Calu3 (cell line): ENCODE results near the gene NDUFB11. TPM values are rescaled to one million over a fixed set of nuclear protein-coding genes. Genes with fewer than 3 reads are reported as not detected.

ENCODE experiments used
- BruUV-seq: library from RNA; stranded (reverse); fragments of 400-500 nt; replicated peaks from 2 replicates; lab custom pipeline; 2021; lab: Mats Ljungman, UMichigan
- CTCF ChIA-PET: fragments of 300-600 bp; sonication (Branson Sonifier 250); formaldehyde crosslinking; loops from one replicate; lab custom pipeline; 2022; ENCODE audit warnings: antibody characterized with exemption; lab: Charles Lee
- DNase-seq: peaks from one replicate; pipeline ENCODE4 v3.0.0; 2022
- H3K27ac Mint-ChIP-seq: one replicate; pipeline ENCODE4 v1.8.0; 2022; ENCODE audit warnings: mixed read lengths; ENCODE audit not compliant: unreplicated experiment
- H3K27me3 Mint-ChIP-seq: one replicate; pipeline ENCODE4 v1.8.0; 2022; ENCODE audit warnings: mixed read lengths; ENCODE audit not compliant: unreplicated experiment
- H3K36me3 Mint-ChIP-seq: one replicate; pipeline ENCODE4 v1.8.0; 2022; ENCODE audit warnings: mild to moderate bottlenecking, moderate library complexity, mixed read lengths; ENCODE audit not compliant: insufficient read depth, unreplicated experiment
- H3K4me1 Mint-ChIP-seq: one replicate; pipeline ENCODE4 v1.8.0; 2022; ENCODE audit warnings: mild to moderate bottlenecking, low read depth, mixed read lengths; ENCODE audit not compliant: unreplicated experiment
- H3K4me3 Mint-ChIP-seq: one replicate; pipeline ENCODE4 v1.8.0; 2022; ENCODE audit warnings: mild to moderate bottlenecking, low read depth, moderate library complexity, mixed read lengths; ENCODE audit not compliant: unreplicated experiment
- H3K9me3 Mint-ChIP-seq: one replicate; pipeline ENCODE4 v1.8.0; 2022; ENCODE audit warnings: low read depth, mixed read lengths; ENCODE audit not compliant: unreplicated experiment
- intact Hi-C: fragments of 100-400 bp; cut with micrococcal nuclease; formaldehyde crosslinking; loops from one replicate; pipeline ENCODE4 v1.10.0; 2022; ENCODE audit not compliant: unreplicated experiment
- total RNA-seq: library from RNA; stranded (reverse); gene quantifications from 2 replicates; pipeline ENCODE4 v1.2.3, GENCODE V29; 2022
- TF ChIP-seq, protein P1 (sequence below): fragments of 200-600 bp; IDR thresholded peaks from one replicate; pipeline ENCODE4 v1.8.0; 2022; ENCODE audit warnings: antibody characterized with exemption; ENCODE audit not compliant: unreplicated experiment

The NDUFB11 gene
- total RNA-seq, 1 experiment from 2014 or later: 102 TPM

DNA sequence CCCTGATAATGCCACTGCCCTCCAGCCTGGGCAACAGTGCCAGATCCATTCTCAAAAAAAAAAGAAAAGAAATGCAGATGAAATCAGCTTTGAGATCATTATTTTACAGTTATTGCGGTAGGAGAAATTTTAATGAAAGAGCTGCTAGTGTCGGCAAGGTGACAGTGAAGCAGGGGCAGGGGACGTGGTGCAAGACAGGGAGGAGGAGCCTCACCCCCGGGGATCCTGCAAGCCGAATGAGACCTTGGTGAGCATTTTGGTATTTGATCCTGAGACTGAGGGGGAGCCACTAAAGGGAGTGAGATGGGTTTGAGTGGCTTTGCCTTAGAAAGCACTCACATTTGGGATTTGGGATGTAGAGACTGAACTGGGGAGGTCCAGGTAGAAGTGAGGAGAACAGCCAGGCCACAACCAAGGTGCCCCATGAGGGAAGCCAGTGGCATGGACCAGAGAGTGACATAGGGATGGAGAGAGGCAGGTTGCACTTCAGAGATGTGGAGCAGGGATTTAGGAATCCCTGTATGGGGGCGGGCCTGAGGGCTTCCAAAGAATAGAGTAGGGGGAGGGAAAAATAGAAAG lies 24.1 kb upstream of the NDUFB11 start:
- Mint-ChIP-seq H3K4me1 (no peaks in the 10 kb centered on the region), H3K27me3 (no peaks in the 10 kb centered on the region), H3K36me3 (peaks cover 22% of the 10 kb centered on the region), H3K4me3 (no peak overlapping the region), H3K27ac (no peak overlapping the region), H3K9me3 (no peaks in the 10 kb centered on the region)
- TF ChIP-seq, protein P1, sequence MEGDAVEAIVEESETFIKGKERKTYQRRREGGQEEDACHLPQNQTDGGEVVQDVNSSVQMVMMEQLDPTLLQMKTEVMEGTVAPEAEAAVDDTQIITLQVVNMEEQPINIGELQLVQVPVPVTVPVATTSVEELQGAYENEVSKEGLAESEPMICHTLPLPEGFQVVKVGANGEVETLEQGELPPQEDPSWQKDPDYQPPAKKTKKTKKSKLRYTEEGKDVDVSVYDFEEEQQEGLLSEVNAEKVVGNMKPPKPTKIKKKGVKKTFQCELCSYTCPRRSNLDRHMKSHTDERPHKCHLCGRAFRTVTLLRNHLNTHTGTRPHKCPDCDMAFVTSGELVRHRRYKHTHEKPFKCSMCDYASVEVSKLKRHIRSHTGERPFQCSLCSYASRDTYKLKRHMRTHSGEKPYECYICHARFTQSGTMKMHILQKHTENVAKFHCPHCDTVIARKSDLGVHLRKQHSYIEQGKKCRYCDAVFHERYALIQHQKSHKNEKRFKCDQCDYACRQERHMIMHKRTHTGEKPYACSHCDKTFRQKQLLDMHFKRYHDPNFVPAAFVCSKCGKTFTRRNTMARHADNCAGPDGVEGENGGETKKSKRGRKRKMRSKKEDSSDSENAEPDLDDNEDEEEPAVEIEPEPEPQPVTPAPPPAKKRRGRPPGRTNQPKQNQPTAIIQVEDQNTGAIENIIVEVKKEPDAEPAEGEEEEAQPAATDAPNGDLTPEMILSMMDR: no peak
- CTCF ChIA-PET: no interaction called here
- intact Hi-C loops: no loop called here
- no peak for DNase-seq
- BruUV-seq: no TSS peak

GRCh38 chrX:47166126-47166525 lies 21.6 kb upstream of the NDUFB11 start:
- no peaks in the 10 kb centered on the region for H3K27me3 Mint-ChIP-seq
- no peak overlapping the region for H3K4me3 Mint-ChIP-seq
- TF ChIP-seq, protein P1: no peak
- no peak for DNase-seq
- H3K4me1 Mint-ChIP-seq: no peaks in the 10 kb centered on the region
- intact Hi-C loops: no loop called here
- CTCF ChIA-PET: interaction anchor here (0.6 to 0.7 kb wide), 2 partner anchors 21 to 97 kb away, joined by 3 read pairs; partner anchors contain the start of gene RBM10
- no TSS peak for BruUV-seq
- H3K36me3 Mint-ChIP-seq: peaks cover 27% of the 10 kb centered on the region
- no peaks in the 10 kb centered on the region for H3K9me3 Mint-ChIP-seq
- no peak overlapping the region for H3K27ac Mint-ChIP-seq

- no peak overlapping the region for H3K4me3 Mint-ChIP-seq
- TF ChIP-seq, protein P1: no peak
- no peaks in the 10 kb centered on the region for H3K4me1 Mint-ChIP-seq
- H3K27ac Mint-ChIP-seq: no peak overlapping the region
- no peaks in the 10 kb centered on the region for H3K27me3 Mint-ChIP-seq
- H3K9me3 Mint-ChIP-seq: no peaks in the 10 kb centered on the region
- no TSS peak for BruUV-seq
- intact Hi-C loops: no loop called here
- peaks cover 32% of the 10 kb centered on the region for H3K36me3 Mint-ChIP-seq
- DNase-seq: no peak
- CTCF ChIA-PET: no interaction called here
These were observed 19.9 kb upstream of the NDUFB11 start for GRCh38 chrX:47164420-47164819.

DNA sequence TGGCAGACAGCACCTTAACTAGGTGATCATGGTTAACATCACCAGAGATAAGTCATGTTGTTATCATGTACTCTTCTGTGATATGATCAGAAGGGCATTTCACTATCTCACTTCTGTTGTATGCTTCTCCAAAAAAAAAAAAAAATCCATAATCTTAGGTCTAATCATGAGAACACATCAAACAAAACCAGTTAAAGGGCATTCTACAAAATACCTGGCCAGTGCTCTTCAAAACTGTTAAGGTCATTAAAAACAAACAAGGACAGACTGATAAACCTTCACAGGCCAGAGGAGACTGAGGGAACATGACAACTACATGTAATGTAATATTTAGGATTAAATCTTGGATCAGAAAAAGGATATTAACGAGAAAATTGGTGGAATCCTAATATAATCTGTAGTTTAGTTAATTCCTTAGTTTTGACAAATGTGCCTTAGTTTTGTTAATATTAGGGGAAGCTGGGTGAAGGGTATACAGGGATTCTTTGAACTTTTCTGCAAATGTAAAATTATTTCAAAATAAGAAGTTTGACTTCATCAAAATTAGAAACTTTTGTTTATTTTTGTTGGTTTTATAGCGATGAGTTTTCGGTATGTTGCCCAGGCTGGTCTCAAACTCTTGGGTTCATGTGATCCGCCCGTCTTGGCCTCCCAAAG lies 18.6 kb upstream of the NDUFB11 start:
- Mint-ChIP-seq H3K4me1 (no peaks in the 10 kb centered on the region), H3K27ac (no peak overlapping the region), H3K36me3 (peaks cover 35% of the 10 kb centered on the region), H3K4me3 (no peak overlapping the region), H3K27me3 (no peaks in the 10 kb centered on the region), H3K9me3 (no peaks in the 10 kb centered on the region)
- no TSS peak for BruUV-seq
- TF ChIP-seq, protein P1: no peak
- CTCF ChIA-PET: no interaction called here
- intact Hi-C loops: no loop called here
- DNase-seq: no peak
